Measurements from ENCODE around the gene TMEM41B. TPM values are rescaled to one million over a fixed set of nuclear protein-coding genes. Genes with fewer than 3 reads are reported as not detected.

TMEM41B gene
- total and polyA plus RNA-seq, 2 of the 8 experiments (the other 6 are each of a cell fraction or from before 2014, with no cell fraction given): 24.3 to 50.1 TPM

GRCh38 chr11:9249252-9249651, 65.1 kb downstream of the TMEM41B start:
- Histone ChIP-seq H2AFZ (ENCODE audit: low read length) (no peak overlapping the region), H3K4ac (replicated peaks; ENCODE audit: insufficient read length, low read depth, low read length) (no peak overlapping the region), H3K4me3 (ENCODE audit: extremely low read depth in 1 of 4, insufficient read depth in 2 of 4, low read depth in 3 of 4, low read length in 4 of 4) (no peak overlapping the region), H4K8ac (ENCODE audit: extremely low read depth, insufficient read depth, low read length) (no peak overlapping the region), H3K4me2 (ENCODE audit: insufficient read depth in 1 of 2, low read depth in 2 of 2, low read length in 2 of 2) (no peak overlapping the region), H4K5ac (ENCODE audit: insufficient read length, low read depth, low read length) (no peak overlapping the region), H3K14ac (ENCODE audit: insufficient read length) (no peak overlapping the region), H2BK12ac (ENCODE audit: low read depth, low read length) (no peak overlapping the region), H3K27me3 (replicated peaks in 1 of 4; ENCODE audit: control insufficient read depth in 3 of 4, extremely low read depth in 1 of 4, insufficient read depth in 3 of 4, low read length in 3 of 4) (no peaks in the 10 kb centered on the region), H3K18ac (ENCODE audit: extremely low read depth, low read length) (no peak overlapping the region), H2AK5ac (ENCODE audit: low read depth, low read length) (no peak overlapping the region), H3K4me1 (replicated peaks in 1 of 4; ENCODE audit: control insufficient read depth in 3 of 4, insufficient read depth in 4 of 4, low read length in 3 of 4) (no peaks in the 10 kb centered on the region), H2BK120ac (replicated peaks; ENCODE audit: low read depth, low read length) (no peak overlapping the region), H3K9ac (replicated peaks in 1 of 4; ENCODE audit: extremely low read depth in 1 of 4, low read depth in 3 of 4, low read length in 3 of 4) (no peak overlapping the region), H3K36me3 (ENCODE audit: control insufficient read depth in 2 of 4, insufficient read depth in 4 of 4, low read length in 3 of 4) (no peaks in the 10 kb centered on the region), H4K20me1 (replicated peaks in 1 of 2; ENCODE audit: control insufficient read depth in 1 of 2, insufficient read depth in 2 of 2, low read length in 2 of 2) (peaks cover 2 to 8% of the 10 kb centered on the region in 2 experiments), H2BK15ac (ENCODE audit: low read length) (no peak overlapping the region), H2BK5ac (ENCODE audit: low read depth, low read length) (no peak overlapping the region), H3K79me1 (ENCODE audit: low read depth, low read length) (peaks cover 4% of the 10 kb centered on the region; the same call in 1 of the 2 replicates), H2BK20ac (ENCODE audit: low read length) (no peak overlapping the region), H3K9me3 (ENCODE audit: insufficient read depth in 2 of 2, low read depth in 1 of 2, low read length in 1 of 2) (no peaks in the 10 kb centered on the region), H3K27ac (ENCODE audit: low read depth, low read length) (no peak overlapping the region), H3K56ac (replicated peaks; ENCODE audit: insufficient read length, low read depth, low read length) (no peak overlapping the region), H3K79me2 (ENCODE audit: control insufficient read depth in 1 of 2, insufficient read depth in 2 of 2, low read length in 2 of 2) (peaks cover 0 to 79% of the 10 kb centered on the region in 2 experiments; a peak in 2 of 4 replicates), H3K23me2 (ENCODE audit: low read depth, low read length) (no peaks in the 10 kb centered on the region), H4K91ac (replicated peaks; ENCODE audit: insufficient read length, low read length) (no peak overlapping the region), H3K23ac (ENCODE audit: insufficient read length) (no peak overlapping the region)
- ChIA-PET CTCF (ENCODE audit: partially characterized antibody) (interaction anchor here (1.1 to 2.2 kb wide), 2 partner anchors 9 to 10 kb away, joined by 3 to 9 read pairs; no protein-coding TSS in a partner anchor), POLR2A (ENCODE audit: partially characterized antibody) (interaction anchor here (1.3 to 1.5 kb wide), 2 partner anchors 11 to 136 kb away, joined by 3 read pairs; no protein-coding TSS in a partner anchor)
- TF ChIP-seq BRCA1 (IDR thresholded peaks at IDR 0.05; ENCODE audit: low read depth, low read length): no peak
- TF ChIP-seq JUND (IDR thresholded peaks at IDR 0.05; ENCODE audit: low read length): no peak
- no peak for TF ChIP-seq MAX (IDR thresholded peaks at IDR 0.05)
- DNase-seq (ENCODE audit: low read depth in 1 of 2, low spot score in 2 of 2) (no peak), FAIRE-seq (no peak)
- 93% methylated on average over 7 of the region's 7 CpGs; no CpG with 5 or more reads in 1 of the 2 experiments for WGBS, 2 experiments (ENCODE audit: extremely low coverage in 1 of 2, insufficient coverage in 1 of 2, insufficient read length in 1 of 2, insufficient replicate concordance in 2 of 2, low coverage in 1 of 2, low lambda C conversion rate in 2 of 2, missing lambda C conversion rate in 1 of 2)

Measured in H1 (cell line).